GM10847 (cell line): Measurements from ENCODE around the gene OLAH.

Experiments
- POLR2A ChIP-seq: IDR thresholded peaks from 2 replicates; pipeline ENCODE4 v1.6.1; 2011; ENCODE audit not compliant: insufficient read length; ENCODE audit errors: extremely low read depth

OLAH gene

GRCh38 chr10:15043674-15044073 lies at the start of gene OLAH:
OLAH (plus strand) TSS chr10:15043943; CDS start chr10:15047289, 3,346 bp downstream.
- TF ChIP-seq POLR2A: no peak

- no peak for TF ChIP-seq POLR2A
Observed at GRCh38 chr10:14995964-14996565, 47.7 kb upstream of the OLAH start.

- no peak for TF ChIP-seq POLR2A
Observed at GRCh38 chr10:15015451-15015850, 28.3 kb upstream of the OLAH start.

- TF ChIP-seq POLR2A: no peak
Observed at GRCh38 chr10:15027741-15028140, 16.0 kb upstream of the OLAH start.

GRCh38 chr10:15035385-15036301 lies 8.1 kb upstream of the OLAH start:
- TF ChIP-seq POLR2A: no peak

- TF ChIP-seq POLR2A: no peak
Observed at GRCh38 chr10:15037691-15038090, 6.1 kb upstream of the OLAH start.

- TF ChIP-seq POLR2A: no peak
Observed at GRCh38 chr10:15038416-15038815, 5.3 kb upstream of the OLAH start.

- TF ChIP-seq POLR2A: no peak
Observed at GRCh38 chr10:15045380-15045779, 1.6 kb downstream of the OLAH start.

GRCh38 chr10:15046626-15047025 lies 2.9 kb downstream of the OLAH start:
- no peak for TF ChIP-seq POLR2A

GRCh38 chr10:15049533-15049932 lies 5.8 kb downstream of the OLAH start:
- TF ChIP-seq POLR2A: no peak

- TF ChIP-seq POLR2A: no peak
Observed at GRCh38 chr10:15052121-15052520, 8.4 kb downstream of the OLAH start.

- no peak for TF ChIP-seq POLR2A
Observed at GRCh38 chr10:15053061-15053460, 9.3 kb downstream of the OLAH start.

GRCh38 chr10:15058689-15059088 lies 14.9 kb downstream of the OLAH start:
- TF ChIP-seq POLR2A: no peak

GRCh38 chr10:15059914-15060313 lies 16.2 kb downstream of the OLAH start:
- no peak for TF ChIP-seq POLR2A

GRCh38 chr10:15060638-15061037 lies 16.9 kb downstream of the OLAH start:
- TF ChIP-seq POLR2A: no peak

GRCh38 chr10:15067154-15067553 lies 23.4 kb downstream of the OLAH start:
- TF ChIP-seq POLR2A: no peak

- no peak for TF ChIP-seq POLR2A
Observed at GRCh38 chr10:15068802-15069201, 25.1 kb downstream of the OLAH start.

- no peak for TF ChIP-seq POLR2A
Observed at GRCh38 chr10:15069230-15069629, 25.5 kb downstream of the OLAH start.
